ENCODE results near the gene ALDH8A1.

The ALDH8A1 gene

GRCh38 chr6:134950482-134950881 is 581 bp upstream of the ALDH8A1 start:
- no peak for DNase-seq (ENCODE audit: low read depth)

GRCh38 chr6:134948691-134949090 is 1.2 kb downstream of the ALDH8A1 start:
- DNase-seq (ENCODE audit: low read depth), result no peak

- no peak for DNase-seq (ENCODE audit: low read depth)
Measured at GRCh38 chr6:134948142-134948541, 1.8 kb downstream of the ALDH8A1 start.

GRCh38 chr6:134945045-134945444 is 4.9 kb downstream of the ALDH8A1 start:
- no peak for DNase-seq (ENCODE audit: low read depth)

GRCh38 chr6:134943522-134944111 is 6.3 kb downstream of the ALDH8A1 start:
- DNase-seq (ENCODE audit: low read depth), result no peak

- peak; percentile 47 for DNase-seq (ENCODE audit: low read depth)
Measured at GRCh38 chr6:134938896-134939295, 11.0 kb downstream of the ALDH8A1 start.

- no peak for DNase-seq (ENCODE audit: low read depth)
Measured at GRCh38 chr6:134937426-134937825, 12.5 kb downstream of the ALDH8A1 start.

- no peak for DNase-seq (ENCODE audit: low read depth)
Measured at GRCh38 chr6:134936931-134937330, 13.0 kb downstream of the ALDH8A1 start.

GRCh38 chr6:134936476-134936875 is 13.4 kb downstream of the ALDH8A1 start:
- DNase-seq (ENCODE audit: low read depth), result no peak

- no peak for DNase-seq (ENCODE audit: low read depth)
Measured at GRCh38 chr6:134934793-134935485, 15.0 kb downstream of the ALDH8A1 start.

GRCh38 chr6:134932535-134933470 is 17.1 kb downstream of the ALDH8A1 start:
- no peak for DNase-seq (ENCODE audit: low read depth)

GRCh38 chr6:134932098-134932497 is 17.8 kb downstream of the ALDH8A1 start:
- no peak for DNase-seq (ENCODE audit: low read depth)

- DNase-seq (ENCODE audit: low read depth), result no peak
Measured at GRCh38 chr6:134930463-134930862, 19.4 kb downstream of the ALDH8A1 start.

GRCh38 chr6:134928151-134928900 is 21.6 kb downstream of the ALDH8A1 start:
- no peak for DNase-seq (ENCODE audit: low read depth)

GRCh38 chr6:134925800-134926199 is 24.1 kb downstream of the ALDH8A1 start:
- DNase-seq (ENCODE audit: low read depth), result no peak

GRCh38 chr6:134921721-134922261 is 28.1 kb downstream of the ALDH8A1 start:
- DNase-seq (ENCODE audit: low read depth), result no peak

- no peak for DNase-seq (ENCODE audit: low read depth)
Measured at GRCh38 chr6:134921276-134921675, 28.6 kb downstream of the ALDH8A1 start.

GRCh38 chr6:134920422-134920821 is 29.5 kb downstream of the ALDH8A1 start:
- no peak for DNase-seq (ENCODE audit: low read depth)

- no peak for DNase-seq (ENCODE audit: low read depth)
Measured at GRCh38 chr6:134918418-134918961, 31.4 kb downstream of the ALDH8A1 start.

GRCh38 chr6:134911547-134911946 is 38.4 kb downstream of the ALDH8A1 start:
- no peak for DNase-seq (ENCODE audit: low read depth)

- no peak for DNase-seq (ENCODE audit: low read depth)
Measured at GRCh38 chr6:134910593-134910935, 39.3 kb downstream of the ALDH8A1 start.
